GM21576 (cell line): ENCODE results near the gene TMEM147.
"Not testable (repeated sequence)": the region's sequence is repeated elsewhere in the genome, so short reads cannot be mapped to it uniquely, and the experiment has no call there.

ENCODE experiments used
- ATAC-seq: cut with Tn5 transposase; IDR thresholded peaks from one replicate; pipeline ENCODE4 v1.9.1; 2021; ENCODE audit warnings: mild to moderate bottlenecking, moderate library complexity; ENCODE audit not compliant: unreplicated experiment

Gene TMEM147

DNA sequence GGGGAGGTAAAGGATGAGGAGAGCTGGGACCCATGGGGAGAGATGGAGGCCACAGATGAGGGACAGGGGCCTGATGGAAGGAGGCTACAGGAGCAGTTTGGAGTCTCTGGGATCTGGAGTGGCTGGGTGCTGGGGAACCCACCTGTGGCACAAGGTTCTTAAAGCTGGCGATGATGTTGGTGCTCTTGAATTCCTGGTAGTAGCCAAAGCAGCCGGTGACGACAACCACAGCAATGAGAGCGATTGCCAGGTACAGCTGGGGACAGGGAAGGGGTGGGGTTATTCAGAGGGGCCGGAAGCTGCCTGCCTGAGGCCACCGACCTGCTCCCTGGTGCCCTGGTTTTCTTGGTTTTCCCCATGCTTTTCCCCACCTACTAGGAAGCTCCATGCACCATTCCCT is 15.3 kb downstream of the TMEM147 start:
- ATAC-seq, result no peak

DNA sequence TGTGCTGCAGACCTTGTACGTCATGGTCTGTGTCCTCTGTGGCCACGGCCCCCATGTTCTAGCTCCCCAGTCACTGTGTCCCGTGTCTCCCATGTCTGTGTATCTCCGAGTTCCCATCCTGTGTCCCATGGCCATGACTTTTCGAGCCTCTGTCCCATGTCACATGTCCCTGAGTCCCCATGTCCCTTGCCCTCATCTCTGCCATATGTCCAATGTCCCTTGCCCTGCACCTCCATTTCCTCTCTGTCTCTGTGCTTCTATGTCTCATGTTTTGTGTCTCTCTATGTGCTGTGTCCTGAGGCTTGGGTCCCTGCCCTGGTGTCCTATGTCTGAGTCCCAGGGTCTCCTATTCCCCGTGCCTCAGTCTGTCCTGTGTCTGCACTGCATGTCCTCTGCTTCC is 16.0 kb downstream of the TMEM147 start:
- ATAC-seq, result no peak

DNA sequence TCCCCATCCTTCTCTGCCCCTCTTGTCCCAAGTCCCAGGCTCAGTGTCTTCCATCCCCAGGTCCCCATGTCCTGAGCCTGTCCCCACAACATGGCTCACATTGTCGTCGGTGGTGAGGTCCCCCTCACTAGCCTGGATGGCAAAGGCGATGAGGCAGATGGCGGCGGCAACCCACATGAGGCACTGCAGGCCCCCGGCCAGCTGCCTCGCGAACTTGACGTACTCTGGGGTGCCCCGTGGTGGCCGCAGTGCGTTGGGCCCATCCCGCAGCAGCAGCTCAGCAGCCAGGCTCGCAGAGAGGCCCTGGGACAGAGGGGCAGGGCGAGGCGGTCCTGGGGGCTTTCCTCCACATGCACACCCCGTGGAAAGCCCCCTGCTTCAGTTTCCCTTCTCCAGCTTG is 16.9 kb downstream of the TMEM147 start:
- ATAC-seq, result no peak

- no peak for ATAC-seq
Measured at GRCh38 chr19:35562776-35563175, 17.4 kb downstream of the TMEM147 start.

DNA sequence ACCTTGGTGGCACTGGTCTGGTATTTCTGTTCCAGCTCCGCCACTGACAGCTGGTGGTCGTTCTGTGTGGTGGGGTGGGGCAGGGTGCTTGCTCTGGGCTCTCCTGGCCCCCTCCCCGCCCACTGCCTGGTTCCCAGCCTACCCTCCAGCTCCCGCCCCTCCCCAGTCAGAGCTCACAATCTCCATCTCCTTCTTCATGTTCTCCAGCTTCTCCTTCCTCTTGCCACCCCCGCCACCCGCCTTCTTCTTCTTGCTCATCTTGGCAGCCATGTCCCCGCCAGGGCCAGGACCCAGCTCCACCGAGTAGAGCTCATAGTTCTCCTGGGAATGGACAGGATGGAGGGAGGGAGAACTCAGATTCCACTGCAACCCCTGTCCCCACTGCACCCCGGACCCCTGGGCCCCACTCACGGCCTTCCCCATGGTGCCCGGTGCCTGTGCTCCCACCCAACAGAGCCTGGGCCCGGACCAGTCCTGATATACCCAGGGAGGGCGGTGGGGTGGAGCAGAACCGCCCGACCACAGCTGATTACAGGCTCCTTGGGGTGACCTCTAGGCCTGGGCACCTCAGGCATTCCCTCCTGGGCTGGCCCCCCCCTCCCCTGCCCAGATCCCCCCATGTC is 17.9 kb downstream of the TMEM147 start, which contains the start of gene ATP4A:
TSS of gene ATP4A (minus strand) at position 452 of the 623 bp plus-strand sequence. CDS start at position 423, 29 bp downstream.
- no peak for ATAC-seq

GRCh38 chr19:35565016-35565856 is 19.8 kb downstream of the TMEM147 start:
- ATAC-seq, result no peak

GRCh38 chr19:35566738-35567137 is 21.3 kb downstream of the TMEM147 start:
- no peak for ATAC-seq

DNA sequence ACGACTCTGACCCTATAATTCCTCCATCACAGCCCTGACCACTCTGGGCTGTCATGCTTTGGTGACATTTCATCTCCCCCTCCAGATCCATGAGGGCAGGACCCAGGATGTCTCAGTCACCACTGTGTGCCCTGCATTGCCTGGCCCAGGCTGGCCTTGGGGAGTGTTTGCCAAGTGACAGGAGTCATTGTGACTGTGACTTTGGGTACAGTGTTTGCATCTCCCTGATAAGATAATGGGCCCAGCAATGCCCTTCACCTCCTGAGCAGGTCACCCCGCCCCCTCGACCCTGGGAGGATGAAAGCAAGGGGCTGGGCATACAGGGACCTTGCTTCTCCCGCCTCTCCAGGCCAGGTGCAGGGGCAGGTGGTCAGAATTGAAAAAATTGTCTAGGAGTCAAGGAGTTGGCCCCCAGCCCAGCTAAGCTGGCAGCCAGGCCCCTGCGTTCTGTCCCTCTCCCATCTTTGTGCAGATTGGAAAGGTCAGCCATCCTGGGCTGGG is 23.9 kb downstream of the TMEM147 start:
- no peak for ATAC-seq

DNA sequence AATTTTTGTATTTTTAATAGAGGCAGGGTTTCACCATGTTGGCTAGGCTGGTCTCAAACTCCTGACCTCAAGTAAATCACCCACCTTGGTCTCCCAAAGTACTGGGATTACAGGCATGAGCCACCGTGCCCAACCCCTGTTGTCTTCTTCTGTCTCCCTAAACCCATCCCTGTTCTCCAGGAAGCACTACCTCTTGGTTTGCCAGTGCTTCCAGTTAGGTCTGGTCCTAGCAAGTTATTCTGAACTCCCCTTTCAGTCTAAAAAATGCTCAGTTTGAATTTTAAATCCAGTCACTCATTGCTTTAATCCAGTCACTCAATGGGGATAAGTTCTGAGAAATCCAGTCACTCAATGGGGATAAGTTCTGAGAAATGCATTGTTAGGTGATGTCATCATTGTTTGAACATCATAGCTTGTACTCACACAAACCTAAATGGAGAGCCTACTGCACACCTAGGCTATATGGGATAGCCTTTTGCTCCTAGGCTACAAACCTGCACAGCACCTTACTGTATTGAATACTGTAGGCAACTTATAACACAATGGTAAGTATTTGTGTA is 26.1 kb downstream of the TMEM147 start:
- no peak for ATAC-seq

DNA sequence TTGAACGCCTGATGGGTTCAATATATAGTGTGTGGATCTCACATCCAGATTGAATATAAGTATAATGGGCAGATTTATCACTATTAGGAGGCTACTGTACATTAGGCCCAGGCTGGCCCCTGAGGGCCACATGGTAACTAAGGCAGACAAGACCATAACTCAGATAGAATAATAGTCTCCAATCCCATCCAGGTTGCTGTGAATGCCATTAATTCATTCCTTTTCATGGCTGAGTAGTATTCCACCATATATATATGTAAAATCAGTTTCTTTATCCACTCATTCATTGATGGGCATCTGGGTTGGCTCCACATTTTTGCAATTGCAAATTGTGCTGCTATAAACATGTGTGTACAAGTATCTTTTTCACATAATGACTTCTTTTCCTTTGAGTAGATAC is 32.5 kb downstream of the TMEM147 start:
- no peak for ATAC-seq

DNA sequence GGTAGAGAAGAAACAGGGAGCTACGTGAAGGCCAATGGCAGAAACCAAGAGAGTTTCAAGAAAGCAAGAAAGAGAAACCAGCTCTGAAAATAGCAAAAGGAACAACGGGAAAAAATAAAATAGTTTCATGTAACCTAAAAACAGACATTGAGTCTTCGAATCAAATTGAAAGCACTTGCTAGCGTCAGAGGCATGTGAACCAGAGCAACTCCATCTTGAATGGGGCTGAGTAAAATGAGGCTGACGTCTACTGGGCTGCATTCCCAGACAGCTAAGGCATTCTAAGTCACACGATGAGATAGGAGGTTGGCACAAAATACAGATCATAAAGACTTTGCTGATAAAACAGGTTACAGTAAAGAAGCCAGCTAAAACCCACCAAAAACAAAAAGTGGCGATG is 33.3 kb downstream of the TMEM147 start:
- ATAC-seq, result no peak

DNA sequence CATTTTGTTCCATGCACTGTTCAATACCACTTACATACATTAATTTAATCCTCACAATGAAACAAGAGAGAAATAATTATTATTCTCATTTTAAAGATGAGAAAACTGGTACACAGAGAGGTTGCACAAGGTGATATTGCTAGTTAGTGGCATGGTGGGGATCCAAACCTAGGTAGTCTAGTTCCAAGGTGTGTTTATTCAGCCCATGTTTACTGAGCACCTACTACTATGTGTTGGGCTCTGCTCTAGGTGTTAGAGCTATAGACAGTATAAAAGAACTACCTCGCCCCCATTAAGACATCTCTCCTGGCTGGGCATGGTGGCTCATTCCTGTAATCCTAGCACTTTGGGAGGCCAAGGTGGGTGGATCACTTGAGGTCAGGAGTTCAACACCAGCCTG is 37.3 kb downstream of the TMEM147 start:
- ATAC-seq, result no peak

- ATAC-seq, result no peak
Measured at GRCh38 chr19:35585848-35586247, 40.4 kb downstream of the TMEM147 start, which contains the start of gene PMIS2. TSS of gene PMIS2 (plus strand) at chr19:35586173. CDS start at chr19:35586260, 87 bp downstream.

GRCh38 chr19:35587321-35587720 is 41.9 kb downstream of the TMEM147 start:
- no peak for ATAC-seq

- no peak for ATAC-seq
Measured at GRCh38 chr19:35590875-35591274, 45.4 kb downstream of the TMEM147 start.

GRCh38 chr19:35592226-35592625 is 46.8 kb downstream of the TMEM147 start:
- ATAC-seq, result no peak

GRCh38 chr19:35595026-35595425 is 49.6 kb downstream of the TMEM147 start:
- not testable (repeated sequence) for ATAC-seq

GRCh38 chr19:35595928-35596327 is 50.5 kb downstream of the TMEM147 start:
- ATAC-seq, result no peak

- peak; percentile 50 for ATAC-seq
Measured at GRCh38 chr19:35596366-35596999, 51.1 kb downstream of the TMEM147 start.
